Measurements from ENCODE around the gene COL7A1. TPM values are rescaled to one million over a fixed set of nuclear protein-coding genes. Genes with fewer than 3 reads are reported as not detected.
"Not testable (repeated sequence)": the region's sequence is repeated elsewhere in the genome, so short reads cannot be mapped to it uniquely, and the experiment has no call there.

The COL7A1 gene
- polyA plus RNA-seq, 1 donor, result 21.6 TPM

DNA sequence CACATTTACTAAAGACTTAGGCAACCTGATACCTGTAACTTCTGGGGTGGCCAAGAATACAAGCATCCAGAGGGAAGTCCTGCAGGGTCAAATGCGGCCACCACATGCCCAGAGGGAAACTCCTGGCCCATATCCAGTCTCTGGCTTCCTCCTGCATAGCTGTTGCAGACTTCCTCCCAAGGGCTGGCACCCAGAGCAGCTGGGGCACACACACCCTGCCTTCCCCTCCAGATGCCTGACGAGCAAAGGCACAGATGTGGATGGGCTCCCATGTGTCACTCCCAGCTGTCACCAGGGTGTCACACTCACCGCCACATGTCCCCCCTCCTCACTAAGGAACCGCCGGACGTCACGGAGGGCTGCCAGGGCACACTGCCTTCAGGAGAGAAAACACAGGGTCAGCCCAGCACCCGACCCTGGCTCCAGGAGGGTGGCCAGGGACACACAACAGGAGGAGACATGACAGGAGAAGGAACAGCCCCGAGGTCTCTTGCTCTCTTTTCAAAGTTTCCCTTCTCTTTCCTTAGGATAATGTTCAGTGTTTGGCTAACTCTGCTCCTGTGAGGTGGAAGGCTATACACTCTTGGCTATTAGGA, 51.8 kb downstream of the COL7A1 start:
- no peak for DNase-seq

DNA sequence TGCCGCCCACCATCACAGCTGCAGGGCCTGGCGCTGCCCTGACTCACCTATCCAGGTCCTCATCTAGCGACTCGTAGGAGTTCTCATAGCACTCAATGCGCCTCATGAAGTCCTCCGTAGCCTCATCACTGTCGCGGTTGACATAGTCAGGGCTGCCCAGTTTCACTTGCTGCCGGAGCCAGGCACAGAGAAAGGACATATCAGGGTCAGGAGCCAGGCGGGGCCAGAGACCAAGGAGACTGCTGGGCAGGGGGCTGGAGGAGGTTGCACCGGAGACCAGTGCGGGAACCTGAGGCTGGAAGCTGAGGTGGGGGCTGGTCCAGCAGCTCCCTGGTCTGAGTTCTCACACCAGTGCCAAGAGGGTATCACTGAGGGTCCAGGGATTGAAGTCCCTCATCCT, 56.7 kb downstream of the COL7A1 start:
- DNase-seq, result no peak

DNA sequence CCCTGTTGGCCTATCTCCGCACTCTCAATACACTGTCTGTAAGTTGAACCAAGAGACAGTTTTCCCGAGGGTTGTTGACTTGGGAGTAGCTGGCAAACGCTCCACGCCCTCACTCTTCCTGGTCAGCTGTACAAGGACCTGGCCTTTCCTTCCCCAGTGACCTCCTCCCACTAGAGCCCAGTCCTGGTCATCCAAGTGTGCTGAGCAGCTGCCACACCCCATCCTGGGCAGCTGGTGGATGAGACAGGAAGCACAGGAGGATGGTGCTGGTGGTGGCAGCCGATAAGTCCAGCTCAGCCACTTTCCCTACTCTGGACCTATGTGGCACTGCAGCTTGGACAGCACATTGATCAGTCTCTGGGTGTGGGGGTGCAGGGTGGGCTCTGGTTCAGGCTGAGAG, 58.3 kb downstream of the COL7A1 start:
- no peak for DNase-seq

DNA sequence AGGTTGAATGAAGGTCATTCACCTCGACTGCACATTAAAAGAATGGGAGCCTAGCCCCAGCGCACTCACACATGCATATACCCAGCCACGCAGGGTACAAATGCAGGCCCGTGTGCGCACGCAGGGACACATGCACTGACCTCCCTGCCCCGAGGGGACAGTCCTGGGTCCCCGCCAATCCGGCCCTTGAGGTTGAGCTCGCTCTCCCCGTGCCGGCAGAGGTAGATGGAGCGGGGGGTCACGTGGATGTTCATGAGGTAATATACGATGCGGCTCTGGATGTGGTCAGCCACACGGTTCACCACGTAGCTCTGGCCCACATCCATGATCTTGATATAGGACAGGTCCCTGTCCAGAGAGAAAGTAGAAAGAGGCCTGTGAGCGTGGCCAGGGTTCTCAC, 59.0 kb downstream of the COL7A1 start:
- no peak for DNase-seq

DNA sequence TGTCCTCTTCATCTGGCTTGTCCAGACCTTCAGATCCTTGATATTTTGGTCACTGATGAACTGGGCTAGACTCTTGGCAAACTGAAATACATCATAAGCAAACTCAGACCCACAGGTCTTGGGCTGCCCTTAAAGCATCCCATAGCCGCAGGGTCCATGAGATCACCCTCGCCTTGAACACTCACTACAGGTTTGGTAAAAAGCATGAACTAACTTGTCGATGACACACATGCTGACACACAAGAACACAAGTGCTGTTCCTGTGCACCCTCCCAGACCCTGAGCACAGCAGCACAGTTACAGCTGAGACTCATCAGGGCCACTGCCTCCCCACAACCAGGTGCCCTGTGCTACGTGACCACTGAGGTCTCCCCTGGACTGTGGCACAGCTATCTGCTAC, 59.6 kb downstream of the COL7A1 start:
- DNase-seq, result no peak

DNA sequence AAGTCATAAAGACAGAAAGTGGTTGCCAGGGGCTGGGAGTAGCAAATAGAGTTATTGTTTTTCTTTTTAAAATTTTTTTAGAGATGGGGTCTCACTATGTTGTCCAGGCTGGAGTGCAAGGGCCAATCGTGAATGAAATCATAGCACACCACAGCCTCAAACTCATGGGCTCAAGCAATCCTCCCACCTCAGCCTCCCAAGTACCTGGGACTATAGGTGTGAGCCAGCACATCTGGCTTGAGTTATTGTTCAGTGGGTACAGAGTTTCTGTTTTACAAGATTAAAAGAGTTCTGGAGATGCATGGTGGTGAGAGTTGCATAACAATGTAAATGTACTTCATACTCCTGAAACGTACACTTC, 62.2 kb downstream of the COL7A1 start:
- DNase-seq, result no peak

DNA sequence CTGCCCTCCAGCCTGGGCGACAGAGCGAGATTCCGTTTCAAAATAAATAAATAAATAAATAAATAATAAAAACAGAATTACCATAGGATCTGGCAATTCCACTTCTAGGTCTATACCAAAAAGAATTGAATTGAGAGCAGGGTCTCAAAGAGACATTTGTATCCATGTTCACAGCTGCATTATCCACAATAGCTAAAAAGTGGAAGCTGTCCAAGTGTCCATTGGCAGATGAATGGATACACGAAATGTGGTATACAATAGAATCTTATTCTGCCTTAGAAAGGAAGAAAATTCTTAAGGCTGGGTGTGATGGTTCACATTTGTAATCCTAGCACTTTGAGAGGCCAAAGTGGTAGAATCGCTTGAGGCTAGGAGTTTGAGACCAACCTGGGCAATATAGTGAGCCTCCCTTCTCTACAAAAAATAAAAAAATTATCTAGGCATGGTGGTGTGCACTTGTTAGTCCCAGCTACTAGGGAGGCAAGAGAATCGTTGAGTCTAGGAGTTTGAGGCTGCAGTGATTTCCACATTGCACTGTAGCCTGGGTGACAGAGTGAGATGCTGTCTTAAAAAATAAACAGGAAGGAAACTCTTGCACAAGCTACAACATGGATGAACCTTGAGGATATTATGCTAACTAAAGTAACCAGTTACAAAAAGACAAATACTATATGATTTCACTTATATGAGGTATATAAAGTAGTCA, 62.7 kb downstream of the COL7A1 start:
- DNase-seq, result no peak

DNA sequence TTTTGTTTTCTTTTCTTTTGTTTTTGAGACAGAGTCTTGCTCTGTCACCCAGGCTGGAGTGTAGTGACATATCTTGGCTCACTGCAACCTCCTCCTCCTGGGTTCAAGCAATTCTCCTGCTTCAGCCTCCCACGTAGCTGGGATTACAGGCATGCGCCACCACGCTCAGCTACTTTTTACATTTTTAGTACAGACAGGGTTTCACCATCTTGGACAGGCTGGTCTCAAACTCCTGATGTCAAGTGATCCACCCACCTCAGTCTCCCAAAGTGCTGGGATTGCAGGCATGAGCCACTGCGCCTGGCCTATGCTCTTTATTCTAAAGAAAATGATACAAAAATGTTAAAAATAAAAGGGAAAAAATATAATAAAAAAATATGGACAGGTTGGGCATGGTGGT, 64.4 kb downstream of the COL7A1 start:
- not testable (repeated sequence) for DNase-seq

DNA sequence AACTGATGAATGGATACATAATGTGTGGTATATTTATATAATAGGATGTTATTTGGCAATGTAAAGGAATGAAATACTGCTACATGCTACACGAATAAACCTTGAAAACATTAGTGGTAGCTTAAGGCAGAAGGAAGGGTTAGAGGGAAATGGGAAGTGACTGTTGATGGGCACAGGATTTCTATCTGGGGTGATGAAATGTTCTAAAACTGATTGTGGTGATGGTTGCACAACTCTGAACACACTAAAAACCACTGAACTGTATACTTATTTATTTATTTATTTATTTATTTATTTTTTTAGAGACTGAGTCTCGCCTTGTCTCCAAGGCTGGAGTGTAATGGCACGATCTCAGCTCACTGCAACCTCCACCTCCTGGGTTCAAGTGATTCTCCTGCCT, 66.4 kb downstream of the COL7A1 start:
- no peak for DNase-seq

DNA sequence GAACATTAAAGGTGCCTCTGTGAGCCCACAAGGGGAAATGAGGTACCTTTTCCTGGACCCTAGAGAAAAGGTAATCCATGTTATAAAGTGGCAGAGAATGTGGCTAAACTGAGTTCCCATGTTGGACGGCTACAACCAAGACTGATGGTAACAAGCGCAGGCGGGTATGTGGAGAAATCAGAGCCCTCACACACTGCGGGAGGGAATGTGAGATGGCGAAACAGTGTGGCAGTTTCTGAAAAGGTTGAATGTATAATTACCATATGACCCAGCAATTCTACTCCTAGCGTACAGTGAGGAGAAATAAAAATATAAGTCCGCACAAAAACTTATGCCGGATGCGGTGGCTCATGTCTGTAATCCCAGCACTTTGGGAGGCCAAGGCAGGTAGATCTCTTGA, 67.1 kb downstream of the COL7A1 start:
- no peak for DNase-seq

DNA sequence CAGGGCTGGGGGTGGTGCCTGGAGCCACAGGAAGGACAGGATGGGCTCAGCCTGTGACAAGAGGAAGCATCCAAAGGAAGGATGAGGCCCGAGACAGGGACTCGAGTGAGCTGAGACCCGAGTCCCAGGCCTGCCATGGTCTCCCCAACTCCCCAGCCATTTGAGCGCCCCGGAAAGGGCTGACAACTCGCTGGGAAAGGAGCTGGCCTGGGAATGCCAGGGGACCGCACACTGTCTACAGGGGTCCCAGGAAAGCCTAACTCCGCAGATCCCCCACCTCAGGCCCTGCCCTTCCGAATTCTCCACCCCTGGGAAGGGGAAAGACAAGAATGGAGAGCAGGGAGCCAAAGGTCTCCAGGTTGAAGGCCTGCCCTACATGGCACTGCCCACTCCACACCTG, 70.2 kb downstream of the COL7A1 start:
- no peak for DNase-seq

DNA sequence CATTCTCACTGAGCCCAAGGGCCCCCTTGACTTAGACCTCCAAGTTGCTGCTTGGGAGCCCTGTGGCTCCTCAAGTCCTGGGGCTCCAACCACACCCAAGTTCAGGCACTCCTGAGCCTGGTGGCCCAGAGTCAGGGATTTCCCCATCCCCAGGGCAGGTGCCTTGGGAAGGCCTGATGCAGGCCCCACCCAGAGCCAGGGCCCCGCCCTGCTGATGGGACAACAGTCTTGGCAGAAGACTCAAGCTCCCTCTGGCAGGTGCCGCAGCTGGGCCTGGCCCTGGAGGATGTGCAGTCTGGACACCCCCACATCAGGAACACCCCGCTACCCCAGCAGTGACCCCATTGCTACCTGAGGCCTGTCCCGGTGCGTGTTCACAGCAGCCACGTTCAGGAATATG, 73.5 kb downstream of the COL7A1 start:
- no peak for DNase-seq

DNA sequence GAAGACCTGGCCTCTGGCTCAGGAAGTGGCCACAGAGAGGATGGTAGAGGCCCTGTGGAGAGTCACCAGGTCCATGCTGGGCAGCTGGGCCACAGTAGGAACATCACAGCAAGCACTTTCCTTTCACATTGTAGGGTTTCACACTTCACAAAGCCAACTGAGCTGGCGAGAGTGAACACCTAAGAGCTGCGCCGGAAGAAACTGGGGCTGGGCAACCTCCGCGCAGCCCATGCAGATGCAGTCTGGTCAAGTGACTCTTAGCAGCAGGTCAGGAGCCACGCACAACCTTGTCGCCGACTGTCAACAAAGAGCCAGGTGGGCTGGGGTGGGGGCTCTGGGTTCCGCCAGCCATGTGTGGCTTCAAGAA, 75.9 kb downstream of the COL7A1 start:
- DNase-seq, result no peak

DNA sequence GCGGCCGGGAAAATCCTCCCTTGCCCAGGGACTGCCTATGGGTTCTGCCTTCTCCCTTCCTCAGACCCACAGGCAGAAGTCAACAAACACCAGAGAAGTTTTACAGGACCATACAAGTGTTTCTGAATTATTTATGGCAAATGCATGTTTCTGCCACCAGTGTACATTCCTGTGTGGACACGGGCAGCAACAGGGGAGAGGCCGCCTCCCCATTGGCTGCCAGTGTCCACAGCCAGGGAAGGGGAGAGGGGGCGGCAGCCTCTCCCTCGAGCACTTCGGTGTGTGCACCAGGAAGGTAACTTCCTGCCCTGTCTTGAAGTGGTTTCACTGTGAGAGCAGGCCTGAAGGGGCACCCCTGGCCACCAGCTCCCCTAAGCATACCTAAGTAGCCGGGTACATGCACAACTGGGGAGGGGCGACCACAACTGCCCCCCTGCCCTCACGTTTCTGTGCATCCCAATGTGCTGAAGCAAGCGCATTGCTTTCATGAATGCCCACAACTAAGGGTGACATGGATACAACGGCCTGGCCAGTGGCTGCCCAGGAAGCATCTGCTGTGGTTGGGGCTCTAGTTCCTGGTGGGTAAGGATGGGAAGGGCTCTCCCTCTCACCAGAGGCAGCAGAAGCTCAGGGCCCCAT, 76.4 kb downstream of the COL7A1 start:
- no peak for DNase-seq

DNA sequence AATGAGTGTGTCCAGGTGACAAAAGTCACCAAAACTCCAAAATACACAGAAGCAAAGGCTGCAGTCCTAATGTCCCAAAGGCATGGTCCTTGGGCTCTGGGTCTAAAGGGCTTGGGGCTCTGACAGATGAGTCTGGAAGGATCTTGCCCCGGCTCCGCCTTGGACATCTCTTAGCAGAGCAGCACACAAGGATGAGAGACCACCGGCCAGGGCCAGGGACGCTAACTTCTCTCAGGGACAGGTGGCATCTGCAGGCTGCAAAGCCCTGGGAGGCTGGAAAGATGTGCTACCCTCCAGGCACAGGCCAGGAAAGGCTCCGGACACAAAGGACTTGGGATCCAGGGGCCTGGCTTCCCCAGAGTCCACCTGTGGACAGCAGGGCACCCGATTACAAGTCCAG, 77.1 kb downstream of the COL7A1 start:
- DNase-seq, result no peak

DNA sequence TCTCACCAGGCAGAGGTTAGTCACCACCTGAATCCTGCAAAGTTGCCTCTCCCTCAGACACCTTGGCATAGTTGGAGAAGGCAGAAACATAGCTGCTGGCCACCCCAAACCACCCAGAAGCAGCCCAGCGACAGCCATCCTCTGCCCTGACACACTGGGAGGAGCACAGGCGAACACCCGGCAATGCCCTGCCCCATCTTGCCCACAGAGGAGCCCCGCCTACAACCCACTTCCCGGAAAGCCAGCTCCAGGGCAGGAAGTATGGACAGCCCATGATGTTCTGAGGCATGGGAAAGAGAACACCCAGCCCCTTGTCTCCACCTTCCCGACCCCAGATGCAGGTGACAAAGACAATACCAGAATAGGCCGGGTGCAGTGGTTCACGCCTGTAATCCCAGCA, 78.6 kb downstream of the COL7A1 start:
- DNase-seq, result no peak

DNA sequence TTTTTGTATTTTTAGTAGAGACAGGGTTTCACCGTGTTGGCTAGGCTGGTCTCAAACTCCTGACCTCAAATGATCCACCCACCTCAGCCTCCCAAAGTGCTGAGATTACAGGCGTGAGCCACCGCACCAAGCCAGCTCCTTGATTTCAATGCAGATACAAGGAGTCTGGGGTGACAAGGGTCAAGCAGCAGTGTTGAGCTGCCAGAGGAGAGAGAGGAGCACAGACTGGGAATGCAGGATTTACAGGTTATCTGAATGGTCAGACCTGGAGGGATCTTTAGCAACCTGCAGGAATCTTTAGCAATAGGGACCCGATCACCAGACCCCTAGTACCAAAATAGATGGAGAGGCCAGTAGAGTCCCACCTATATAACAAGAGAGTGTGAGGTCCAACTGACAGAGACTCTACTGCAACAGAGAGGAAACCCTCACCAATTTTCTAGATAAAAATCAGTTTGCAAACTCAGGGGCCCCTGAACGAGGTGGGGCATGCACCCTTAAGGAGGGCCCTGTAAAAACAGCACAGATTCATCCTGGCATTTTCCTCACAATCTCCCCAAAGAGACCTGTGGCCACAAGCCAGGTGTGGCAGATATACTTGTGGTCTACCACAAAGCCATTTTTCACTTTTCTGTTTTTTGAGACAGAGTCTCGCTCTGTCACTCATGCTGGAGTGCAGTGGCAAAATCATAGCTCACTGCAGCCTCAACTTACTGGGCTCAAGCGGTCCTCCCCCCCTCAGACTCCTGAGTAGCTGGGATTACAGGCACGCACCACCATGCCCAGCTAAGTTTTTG, 80.5 kb downstream of the COL7A1 start:
- DNase-seq, result no peak

Other genes with a start within 250 kb of the COL7A1 start
- gene FBXW12, start 223.1 kb downstream of the COL7A1 start, polyA plus RNA-seq (ENCODE audit: insufficient read length), result 0.73 TPM
- gene PLXNB1, start 165.2 kb downstream of the COL7A1 start, polyA plus RNA-seq (ENCODE audit: insufficient read length), result 222 TPM
- gene CCDC51, start 155.2 kb downstream of the COL7A1 start, polyA plus RNA-seq (ENCODE audit: insufficient read length), result 24.6 TPM
- 240 TPM for gene TMA7, start 155.1 kb downstream of the COL7A1 start, polyA plus RNA-seq (ENCODE audit: insufficient read length)
- 15.7 TPM for gene ATRIP, start 148.6 kb downstream of the COL7A1 start, polyA plus RNA-seq (ENCODE audit: insufficient read length)
- gene SHISA5, start 91.2 kb downstream of the COL7A1 start, polyA plus RNA-seq (ENCODE audit: insufficient read length), result 90.9 TPM
- 4.3 TPM for gene PFKFB4, start 38.5 kb downstream of the COL7A1 start, polyA plus RNA-seq (ENCODE audit: insufficient read length)
- gene UCN2, start 31.5 kb downstream of the COL7A1 start, polyA plus RNA-seq (ENCODE audit: insufficient read length), result 0.37 TPM
- gene UQCRC1, start 14.3 kb upstream of the COL7A1 start, polyA plus RNA-seq (ENCODE audit: insufficient read length), result 269 TPM
- not detected for gene TMEM89, start 26.4 kb upstream of the COL7A1 start, polyA plus RNA-seq (ENCODE audit: insufficient read length)
- gene SLC26A6, start 40.1 kb upstream of the COL7A1 start, polyA plus RNA-seq (ENCODE audit: insufficient read length), result 31.8 TPM
- 1.1 TPM for gene CELSR3, start 67.6 kb upstream of the COL7A1 start, polyA plus RNA-seq (ENCODE audit: insufficient read length)
- gene NCKIPSD, start 90.6 kb upstream of the COL7A1 start, polyA plus RNA-seq (ENCODE audit: insufficient read length), result 16.2 TPM
- gene IP6K2, start 121.9 kb upstream of the COL7A1 start, polyA plus RNA-seq (ENCODE audit: insufficient read length), result 241 TPM